ENCODE measurements around the gene PAPSS2. TPM values are rescaled to one million over a fixed set of nuclear protein-coding genes. Genes with fewer than 3 reads are reported as not detected.

The PAPSS2 gene
- total and polyA plus RNA-seq, 2 experiments from 2014 or later = 65.9 to 82.3 TPM

- Histone ChIP-seq H3K4me3 (no peak overlapping the region), H3K4me1 (ENCODE audit: insufficient read depth) (peaks cover 10% of the 10 kb centered on the region), H3K9me3 (ENCODE audit: low read depth) (no peaks in the 10 kb centered on the region), H3K36me3 (ENCODE audit: low read depth) (peaks cover 24% of the 10 kb centered on the region; the same call in 1 of the 2 replicates), H3F3A (ENCODE audit: insufficient read depth) (peaks cover 14% of the 10 kb centered on the region), H3K27ac (no peak overlapping the region), H3K9me2 (ENCODE audit: insufficient read depth) (no peaks in the 10 kb centered on the region), H3K9ac (no peak overlapping the region), H2AFZ (no peak overlapping the region), H3K4me2 (ENCODE audit: unreplicated experiment) (no peak overlapping the region), H3K27me3 (replicated peaks; ENCODE audit: insufficient read depth) (no peaks in the 10 kb centered on the region), H3K79me2 (ENCODE audit: insufficient read depth) (no peaks in the 10 kb centered on the region), H4K20me1 (ENCODE audit: insufficient read depth) (no peaks in the 10 kb centered on the region)
- WGBS, 2 experiments (ENCODE audit: low coverage in 1 of 2, low lambda C conversion rate in 2 of 2, missing lambda C conversion rate in 2 of 2) = 94 to 95% methylated on average over 5 of the region's 5 CpGs
- DNase-seq = no peak
- in situ Hi-C loops (cut with MboI) = no loop called here
- TF ChIP-seq EZH2 (IDR thresholded peaks at IDR 0.05; ENCODE audit: insufficient read depth, poor library complexity, severe bottlenecking) (no peak), EZH2phosphoT487 (IDR thresholded peaks at IDR 0.05; ENCODE audit: insufficient read depth, low read depth) (no peak)
These were observed 103.6 kb downstream of the PAPSS2 start for GRCh38 chr10:87763086-87763861.

- no peak overlapping the region for H3K9ac ChIP-seq
- H3K9me3 ChIP-seq (ENCODE audit: low read depth) = no peaks in the 10 kb centered on the region
- H3K79me2 ChIP-seq (ENCODE audit: insufficient read depth) = no peaks in the 10 kb centered on the region
- H2AFZ ChIP-seq = no peak overlapping the region
- no peak overlapping the region for H3K4me2 ChIP-seq (ENCODE audit: unreplicated experiment)
- peaks cover 21% of the 10 kb centered on the region; the same call in 1 of the 2 replicates for H3K36me3 ChIP-seq (ENCODE audit: low read depth)
- H3K27ac ChIP-seq = no peak overlapping the region
- H3K4me1 ChIP-seq (ENCODE audit: insufficient read depth) = peaks cover 11% of the 10 kb centered on the region
- peaks cover 14% of the 10 kb centered on the region for H3F3A ChIP-seq (ENCODE audit: insufficient read depth)
- H3K9me2 ChIP-seq (ENCODE audit: insufficient read depth) = no peaks in the 10 kb centered on the region
- in situ Hi-C loops (cut with MboI) = no loop called here
- H4K20me1 ChIP-seq (ENCODE audit: insufficient read depth) = no peaks in the 10 kb centered on the region
- H3K4me3 ChIP-seq = no peak overlapping the region
- no peaks in the 10 kb centered on the region for H3K27me3 ChIP-seq (replicated peaks; ENCODE audit: insufficient read depth)
- WGBS, 2 experiments (ENCODE audit: low coverage in 1 of 2, low lambda C conversion rate in 2 of 2, missing lambda C conversion rate in 2 of 2) = 86 to 88% methylated on average over 13 of the region's 13 CpGs
- TF ChIP-seq EZH2 (IDR thresholded peaks at IDR 0.05; ENCODE audit: insufficient read depth, poor library complexity, severe bottlenecking) (no peak), EZH2phosphoT487 (IDR thresholded peaks at IDR 0.05; ENCODE audit: insufficient read depth, low read depth) (no peak)
- DNase-seq = no peak
These were observed 104.6 kb downstream of the PAPSS2 start for GRCh38 chr10:87764072-87764934.

DNA sequence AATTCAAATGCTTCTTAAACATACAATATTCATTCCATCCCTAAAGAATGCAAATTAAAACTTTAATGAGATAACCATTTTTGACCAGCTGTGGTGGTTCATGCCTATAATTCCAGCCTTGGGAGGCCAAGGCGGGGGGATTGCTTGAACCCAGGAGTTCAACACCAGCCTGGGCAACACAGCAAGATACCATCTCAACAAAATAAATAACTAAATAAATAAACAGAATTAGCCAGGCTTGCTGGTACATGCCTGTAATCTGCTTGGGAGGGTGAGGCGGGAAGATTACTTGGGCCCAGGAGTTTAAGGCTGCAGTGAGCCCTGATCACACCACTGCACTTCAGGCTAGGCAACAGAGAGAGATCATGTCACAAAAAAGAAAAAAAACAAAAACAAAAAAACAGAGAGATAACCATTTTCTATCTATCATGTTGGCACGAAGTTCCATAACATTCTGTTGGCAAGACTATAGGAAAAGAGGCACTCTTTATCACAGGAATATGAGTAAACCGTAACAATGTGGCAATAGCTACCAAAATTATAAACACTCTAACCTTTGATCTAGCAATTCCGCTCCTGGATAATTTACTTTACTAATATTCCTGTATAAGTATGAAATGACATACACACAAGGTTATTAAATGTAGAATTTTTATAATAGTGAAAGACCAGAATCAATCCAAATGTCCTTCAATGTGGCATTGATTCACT, 106.1 kb downstream of the PAPSS2 start:
- no peak overlapping the region for H2AFZ ChIP-seq
- no peak for DNase-seq
- H3F3A ChIP-seq (ENCODE audit: insufficient read depth) = peaks cover 11% of the 10 kb centered on the region
- H3K27ac ChIP-seq = no peak overlapping the region
- no peaks in the 10 kb centered on the region for H3K27me3 ChIP-seq (replicated peaks; ENCODE audit: insufficient read depth)
- WGBS, 2 experiments (ENCODE audit: low coverage in 1 of 2, low lambda C conversion rate in 2 of 2, missing lambda C conversion rate in 2 of 2) = 78% methylated on average over 5 of the region's 5 CpGs
- in situ Hi-C loops (cut with MboI) = no loop called here
- H3K79me2 ChIP-seq (ENCODE audit: insufficient read depth) = no peaks in the 10 kb centered on the region
- no peak for TF ChIP-seq EZH2phosphoT487 (IDR thresholded peaks at IDR 0.05; ENCODE audit: insufficient read depth, low read depth)
- no peak for TF ChIP-seq EZH2 (IDR thresholded peaks at IDR 0.05; ENCODE audit: insufficient read depth, poor library complexity, severe bottlenecking)
- no peak overlapping the region for H3K9ac ChIP-seq
- H3K4me1 ChIP-seq (ENCODE audit: insufficient read depth) = peaks cover 14% of the 10 kb centered on the region
- no peaks in the 10 kb centered on the region for H3K9me3 ChIP-seq (ENCODE audit: low read depth)
- H4K20me1 ChIP-seq (ENCODE audit: insufficient read depth) = no peaks in the 10 kb centered on the region
- no peak overlapping the region for H3K4me2 ChIP-seq (ENCODE audit: unreplicated experiment)
- H3K36me3 ChIP-seq (ENCODE audit: low read depth) = peaks cover 23% of the 10 kb centered on the region; the same call in 1 of the 2 replicates
- no peak overlapping the region for H3K4me3 ChIP-seq
- no peaks in the 10 kb centered on the region for H3K9me2 ChIP-seq (ENCODE audit: insufficient read depth)

- no peak overlapping the region for H3K27ac ChIP-seq
- peak; percentile 30 for DNase-seq
- H3K36me3 ChIP-seq (ENCODE audit: low read depth) = peaks cover 24% of the 10 kb centered on the region; the same call in 1 of the 2 replicates
- no peaks in the 10 kb centered on the region for H4K20me1 ChIP-seq (ENCODE audit: insufficient read depth)
- peaks cover 2% of the 10 kb centered on the region; the same call in 1 of the 2 replicates for H3F3A ChIP-seq (ENCODE audit: insufficient read depth)
- TF ChIP-seq EZH2 (IDR thresholded peaks at IDR 0.05; ENCODE audit: insufficient read depth, poor library complexity, severe bottlenecking) (no peak), EZH2phosphoT487 (IDR thresholded peaks at IDR 0.05; ENCODE audit: insufficient read depth, low read depth) (no peak)
- H3K4me2 ChIP-seq (ENCODE audit: unreplicated experiment) = no peak overlapping the region
- H3K9ac ChIP-seq = no peak overlapping the region
- no peaks in the 10 kb centered on the region for H3K27me3 ChIP-seq (replicated peaks; ENCODE audit: insufficient read depth)
- H3K4me1 ChIP-seq (ENCODE audit: insufficient read depth) = peaks cover 7% of the 10 kb centered on the region
- 73 to 76% methylated on average over 5 of the region's 5 CpGs for WGBS, 2 experiments (ENCODE audit: low coverage in 1 of 2, low lambda C conversion rate in 2 of 2, missing lambda C conversion rate in 2 of 2)
- in situ Hi-C loops (cut with MboI) = no loop called here
- H3K4me3 ChIP-seq = no peak overlapping the region
- no peaks in the 10 kb centered on the region for H3K9me2 ChIP-seq (ENCODE audit: insufficient read depth)
- H2AFZ ChIP-seq = no peak overlapping the region
- no peaks in the 10 kb centered on the region for H3K9me3 ChIP-seq (ENCODE audit: low read depth)
- H3K79me2 ChIP-seq (ENCODE audit: insufficient read depth) = no peaks in the 10 kb centered on the region
These were observed 107.6 kb downstream of the PAPSS2 start for GRCh38 chr10:87767253-87767652.

Measured in GM23248 (cell line).